ENCODE results near the gene CPZ.

DNA sequence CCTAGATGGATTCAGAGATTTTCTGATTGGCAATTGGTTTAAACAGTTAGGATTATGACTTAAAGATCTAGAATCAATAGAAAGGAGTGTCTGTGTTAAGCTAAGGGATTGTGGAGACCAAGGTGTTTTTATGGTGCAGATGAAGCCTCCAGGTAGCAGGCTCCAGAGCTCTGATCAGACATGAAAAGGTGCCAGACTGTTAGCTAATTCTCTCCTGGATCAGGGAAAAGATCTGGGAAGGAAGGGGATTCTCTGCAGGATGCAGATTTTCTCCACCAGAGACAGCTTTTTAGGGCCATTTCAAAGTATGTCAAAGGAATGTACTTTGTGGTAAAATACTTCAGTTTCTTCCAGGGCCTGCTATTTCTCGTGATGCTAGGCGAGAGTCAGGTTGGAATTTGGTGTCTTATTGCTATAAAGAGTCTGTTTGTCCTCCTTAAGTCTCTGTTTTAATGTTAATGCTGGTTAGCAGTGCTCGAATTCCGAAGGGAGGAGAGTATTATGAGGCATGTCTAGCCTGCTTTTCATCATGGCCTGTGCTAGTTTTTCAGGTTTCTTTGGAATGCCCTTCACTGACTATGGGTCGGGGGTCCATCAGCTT, 24.4 kb upstream of the CPZ start:
- no peak for TF ChIP-seq YY1 (IDR thresholded peaks at IDR 0.05; ENCODE audit: low read depth)
- TF ChIP-seq CEBPB (IDR thresholded peaks at IDR 0.05): no peak

Measured in Ishikawa (cell line).